Rectal smooth muscle tissue (tissue), 1 donor: ENCODE measurements around the gene NINJ2.
A peak's percentile ranks its signal among the peaks of the same experiment; 100 is the strongest.
"Not testable (repeated sequence)": the region's sequence is repeated elsewhere in the genome, so short reads cannot be mapped to it uniquely, and the experiment has no call there.

ENCODE experiments used
- H3K27ac ChIP-seq: one replicate; pipeline ENCODE4 v1.7.0; 2013; ENCODE audit warnings: low read depth, low read length, inconsistent platforms
- H3K27me3 ChIP-seq: one replicate; pipeline ENCODE4 v1.7.0; 2013; ENCODE audit warnings: low read length; ENCODE audit not compliant: control insufficient read depth, insufficient read depth
- H3K36me3 ChIP-seq: one replicate; pipeline ENCODE4 v1.7.0; 2013; ENCODE audit warnings: low read length; ENCODE audit not compliant: control insufficient read depth, insufficient read depth
- H3K4me1 ChIP-seq: one replicate; pipeline ENCODE4 v1.7.0; 2013; ENCODE audit warnings: low read length; ENCODE audit not compliant: control insufficient read depth, insufficient read depth
- H3K4me3 ChIP-seq: one replicate; pipeline ENCODE4 v1.7.0; 2013; ENCODE audit warnings: low read length
- H3K9ac ChIP-seq: one replicate; pipeline ENCODE4 v1.7.0; 2013; ENCODE audit warnings: low read length

Gene NINJ2

GRCh38 chr12:644818-645552 is 18.3 kb downstream of the NINJ2 start:
- peaks cover 26% of the 10 kb centered on the region for H3K4me1 ChIP-seq
- H3K9ac ChIP-seq, result no peak overlapping the region
- no peaks in the 10 kb centered on the region for H3K27me3 ChIP-seq
- H3K27ac ChIP-seq, result peak overlapping the region; percentile 43
- no peak overlapping the region for H3K4me3 ChIP-seq
- H3K36me3 ChIP-seq, result no peaks in the 10 kb centered on the region

GRCh38 chr12:644303-644639 is 19.0 kb downstream of the NINJ2 start:
- no peaks in the 10 kb centered on the region for H3K27me3 ChIP-seq
- H3K36me3 ChIP-seq, result no peaks in the 10 kb centered on the region
- H3K4me3 ChIP-seq, result peak overlapping the region; percentile 92
- no peak overlapping the region for H3K27ac ChIP-seq
- no peak overlapping the region for H3K9ac ChIP-seq
- H3K4me1 ChIP-seq, result peaks cover 26% of the 10 kb centered on the region

GRCh38 chr12:643475-644302 is 19.6 kb downstream of the NINJ2 start:
- no peaks in the 10 kb centered on the region for H3K27me3 ChIP-seq
- peak overlapping the region; percentile 92 for H3K4me3 ChIP-seq
- peaks cover 26% of the 10 kb centered on the region for H3K4me1 ChIP-seq
- H3K9ac ChIP-seq, result peak overlapping the region; percentile 81
- no peaks in the 10 kb centered on the region for H3K36me3 ChIP-seq
- peak overlapping the region; percentile 90 for H3K27ac ChIP-seq

- H3K4me1 ChIP-seq, result peaks cover 26% of the 10 kb centered on the region
- H3K4me3 ChIP-seq, result peak overlapping the region; percentile 92
- H3K27me3 ChIP-seq, result no peaks in the 10 kb centered on the region
- H3K36me3 ChIP-seq, result no peaks in the 10 kb centered on the region
- peak overlapping the region; percentile 81 for H3K9ac ChIP-seq
- peak overlapping the region; percentile 90 for H3K27ac ChIP-seq
Measured at GRCh38 chr12:642633-643474, 20.4 kb downstream of the NINJ2 start.

GRCh38 chr12:641321-641720 is 21.9 kb downstream of the NINJ2 start:
- not testable (repeated sequence) for H3K36me3 ChIP-seq, H3K27me3 ChIP-seq, H3K9ac ChIP-seq, H3K4me3 ChIP-seq, H3K27ac ChIP-seq
- peaks cover 24% of the 10 kb centered on the region for H3K4me1 ChIP-seq

GRCh38 chr12:640773-641172 is 22.5 kb downstream of the NINJ2 start:
- H3K27ac ChIP-seq, result no peak overlapping the region

GRCh38 chr12:639988-640387 is 23.3 kb downstream of the NINJ2 start:
- Histone ChIP-seq H3K9ac (no peak overlapping the region), H3K4me1 (peaks cover 11% of the 10 kb centered on the region), H3K4me3 (no peak overlapping the region), H3K27ac (no peak overlapping the region), H3K36me3 (no peaks in the 10 kb centered on the region), H3K27me3 (no peaks in the 10 kb centered on the region)

More at GRCh38 chr12:640773-641172, 22.5 kb downstream of the NINJ2 start:
- Histone ChIP-seq H3K4me3 (no peak overlapping the region), H3K36me3 (no peaks in the 10 kb centered on the region), H3K27me3 (no peaks in the 10 kb centered on the region), H3K9ac (no peak overlapping the region), H3K4me1 (peaks cover 18% of the 10 kb centered on the region)

GRCh38 chr12:639566-639965 is 23.7 kb downstream of the NINJ2 start:
- H3K4me1 ChIP-seq, result peaks cover 7% of the 10 kb centered on the region
- H3K9ac ChIP-seq, result no peak overlapping the region
- no peak overlapping the region for H3K4me3 ChIP-seq
- no peak overlapping the region for H3K27ac ChIP-seq
- H3K36me3 ChIP-seq, result no peaks in the 10 kb centered on the region
- no peaks in the 10 kb centered on the region for H3K27me3 ChIP-seq

GRCh38 chr12:638953-639557 is 24.2 kb downstream of the NINJ2 start:
- Histone ChIP-seq H3K36me3 (no peaks in the 10 kb centered on the region), H3K27ac (no peak overlapping the region), H3K4me1 (peaks cover 7% of the 10 kb centered on the region), H3K27me3 (no peaks in the 10 kb centered on the region), H3K4me3 (no peak overlapping the region), H3K9ac (no peak overlapping the region)

GRCh38 chr12:636632-637031 is 26.6 kb downstream of the NINJ2 start:
- no peak overlapping the region for H3K27ac ChIP-seq
- H3K9ac ChIP-seq, result no peak overlapping the region
- no peaks in the 10 kb centered on the region for H3K27me3 ChIP-seq
- H3K36me3 ChIP-seq, result no peaks in the 10 kb centered on the region
- H3K4me1 ChIP-seq, result peaks cover 3% of the 10 kb centered on the region
- no peak overlapping the region for H3K4me3 ChIP-seq

- Histone ChIP-seq H3K9ac (no peak overlapping the region), H3K4me3 (no peak overlapping the region), H3K4me1 (peaks cover 3% of the 10 kb centered on the region), H3K27ac (no peak overlapping the region), H3K36me3 (no peaks in the 10 kb centered on the region), H3K27me3 (no peaks in the 10 kb centered on the region)
Measured at GRCh38 chr12:633731-634130, 29.5 kb downstream of the NINJ2 start.
